SW 1271 (cell line): ENCODE measurements around the gene SGCD.

ENCODE experiments used
- DNase-seq, 2 experiments: peaks; one replicate each; lab custom pipeline; 2025; lab: John Stamatoyannopoulos, UW

SGCD gene

GRCh38 chr5:156691572-156691971 lies 364.6 kb downstream of the SGCD start:
- DNase-seq: no peak

GRCh38 chr5:156693113-156693512 lies 366.1 kb downstream of the SGCD start:
- no peak for DNase-seq

GRCh38 chr5:156694598-156694997 lies 367.6 kb downstream of the SGCD start:
- DNase-seq: no peak

GRCh38 chr5:156695774-156696173 lies 368.8 kb downstream of the SGCD start:
- DNase-seq: no peak

DNA sequence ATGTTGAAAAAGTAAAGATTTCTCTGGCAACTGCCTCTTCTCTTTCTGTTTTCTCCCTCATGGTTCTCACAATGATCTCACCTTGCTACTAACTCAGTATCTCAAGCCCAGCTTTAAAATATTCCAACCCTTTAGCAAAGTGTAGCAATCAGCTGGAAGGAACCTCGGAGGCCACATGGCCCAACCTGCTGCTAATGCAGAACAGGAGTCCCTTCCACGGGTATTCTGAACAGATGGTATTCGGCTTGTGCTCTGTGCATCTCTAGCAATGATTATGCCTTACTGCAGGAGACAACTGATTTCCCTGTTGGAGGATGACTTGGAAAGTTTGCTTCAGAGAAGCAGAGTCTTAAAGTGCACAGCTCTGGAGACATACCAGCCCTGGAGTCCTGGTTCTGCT lies 371.4 kb downstream of the SGCD start:
- DNase-seq: no peak

DNA sequence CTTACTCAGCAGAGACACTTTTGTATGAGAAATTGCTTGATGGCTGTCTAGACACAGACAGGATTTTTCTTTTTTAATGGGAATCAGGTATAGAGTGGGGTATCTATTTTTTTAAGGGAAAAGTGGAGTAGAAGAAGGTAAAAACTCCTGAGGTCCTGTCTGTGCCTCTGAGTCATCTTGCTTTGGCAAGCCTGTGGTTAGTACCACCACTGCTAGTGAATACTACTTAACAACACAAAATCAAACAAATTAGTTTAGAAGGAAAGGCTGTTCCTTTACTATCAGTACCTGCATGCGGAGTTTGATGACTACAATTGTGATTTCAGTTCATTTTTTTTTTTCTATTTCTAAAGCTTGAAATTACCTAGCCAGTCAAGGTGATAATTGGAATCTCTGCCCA lies 372.2 kb downstream of the SGCD start:
- DNase-seq: no peak

- no peak for DNase-seq
Measured at GRCh38 chr5:156704139-156704538, 377.2 kb downstream of the SGCD start.

GRCh38 chr5:156706631-156707030 lies 379.7 kb downstream of the SGCD start:
- DNase-seq: no peak

DNA sequence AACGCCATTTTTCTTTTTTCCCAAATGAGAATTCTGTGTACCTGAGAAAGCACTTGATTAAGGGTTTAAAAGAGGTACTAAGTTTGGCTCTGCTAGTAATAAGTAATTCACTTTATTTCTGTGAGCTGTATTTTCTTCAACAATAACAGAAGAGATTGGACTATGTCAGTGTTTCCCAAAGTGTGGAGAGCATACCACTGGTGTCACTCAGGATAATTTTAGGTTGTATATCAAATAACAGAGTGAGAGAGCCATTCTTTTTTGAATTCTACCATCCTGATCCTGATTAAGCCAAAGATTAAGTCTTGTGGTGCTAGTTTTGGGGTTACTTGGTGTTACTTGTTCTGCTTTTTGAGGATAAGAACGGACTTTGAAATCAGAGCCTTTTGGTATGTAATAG lies 380.8 kb downstream of the SGCD start:
- no peak for DNase-seq

DNA sequence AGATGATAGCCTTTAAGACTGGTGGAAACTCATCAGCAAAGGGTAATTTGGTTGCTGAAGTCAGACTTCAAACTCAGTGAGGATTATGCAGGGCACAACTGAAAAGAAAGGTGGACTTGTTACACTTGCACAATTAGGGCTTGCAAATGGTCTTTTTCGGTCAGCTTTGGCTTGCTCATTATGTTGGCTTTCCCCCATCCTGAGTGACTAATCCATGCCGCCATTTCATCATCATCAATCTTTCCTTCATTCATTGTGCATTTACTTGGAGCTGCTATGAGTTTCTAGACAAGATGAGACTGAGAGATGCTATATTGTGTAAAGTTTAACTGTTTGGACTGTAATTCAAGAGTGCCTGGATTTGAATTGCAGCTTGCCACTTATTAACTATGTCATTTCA lies 388.3 kb downstream of the SGCD start:
- DNase-seq: no peak

- DNase-seq: no peak
Measured at GRCh38 chr5:156716591-156717380, 389.8 kb downstream of the SGCD start.

DNA sequence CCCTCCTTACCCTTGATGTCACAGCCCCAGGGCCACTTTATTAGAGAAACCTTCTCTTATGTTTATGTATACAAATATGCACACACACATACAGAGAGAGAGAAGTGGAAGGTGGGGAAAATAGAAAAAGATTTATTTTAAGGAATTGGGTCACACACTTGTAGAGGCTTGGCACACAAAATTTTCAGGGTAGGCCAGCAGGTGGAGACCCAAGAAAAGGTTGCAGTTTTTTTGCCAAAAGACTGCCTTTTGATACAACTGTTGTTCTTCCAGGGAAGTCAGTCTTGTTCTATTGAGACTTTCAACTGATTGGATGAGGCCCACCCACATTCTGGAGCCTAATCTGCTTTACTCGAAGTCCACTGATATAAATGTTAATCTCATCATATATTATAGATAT lies 392.0 kb downstream of the SGCD start:
- DNase-seq: no peak

GRCh38 chr5:156722358-156722757 lies 395.4 kb downstream of the SGCD start:
- no peak for DNase-seq

DNA sequence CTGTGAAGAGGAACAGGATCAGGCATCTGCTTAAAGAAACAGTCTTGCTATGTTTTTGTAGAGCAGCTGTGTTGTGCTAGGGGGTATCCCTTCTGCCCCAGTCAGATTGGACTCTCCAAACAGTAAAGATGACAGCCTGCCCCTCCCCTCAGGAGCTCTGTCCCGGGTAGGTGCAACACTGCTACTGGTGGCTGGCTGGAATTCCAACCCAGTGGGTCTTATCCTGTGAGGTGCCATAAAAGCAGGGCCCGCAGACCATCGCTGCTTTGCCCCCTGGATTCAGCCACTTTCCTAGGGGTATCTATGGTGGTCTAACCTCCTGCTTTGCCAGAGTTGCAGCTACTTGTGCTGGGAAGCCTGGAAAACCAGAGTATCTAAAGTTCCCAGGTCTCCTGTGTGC lies 408.5 kb downstream of the SGCD start:
- DNase-seq: no peak

- DNase-seq: no peak
Measured at GRCh38 chr5:156741516-156741915, 414.6 kb downstream of the SGCD start.

- no peak for DNase-seq
Measured at GRCh38 chr5:156753846-156754245, 426.9 kb downstream of the SGCD start.

DNA sequence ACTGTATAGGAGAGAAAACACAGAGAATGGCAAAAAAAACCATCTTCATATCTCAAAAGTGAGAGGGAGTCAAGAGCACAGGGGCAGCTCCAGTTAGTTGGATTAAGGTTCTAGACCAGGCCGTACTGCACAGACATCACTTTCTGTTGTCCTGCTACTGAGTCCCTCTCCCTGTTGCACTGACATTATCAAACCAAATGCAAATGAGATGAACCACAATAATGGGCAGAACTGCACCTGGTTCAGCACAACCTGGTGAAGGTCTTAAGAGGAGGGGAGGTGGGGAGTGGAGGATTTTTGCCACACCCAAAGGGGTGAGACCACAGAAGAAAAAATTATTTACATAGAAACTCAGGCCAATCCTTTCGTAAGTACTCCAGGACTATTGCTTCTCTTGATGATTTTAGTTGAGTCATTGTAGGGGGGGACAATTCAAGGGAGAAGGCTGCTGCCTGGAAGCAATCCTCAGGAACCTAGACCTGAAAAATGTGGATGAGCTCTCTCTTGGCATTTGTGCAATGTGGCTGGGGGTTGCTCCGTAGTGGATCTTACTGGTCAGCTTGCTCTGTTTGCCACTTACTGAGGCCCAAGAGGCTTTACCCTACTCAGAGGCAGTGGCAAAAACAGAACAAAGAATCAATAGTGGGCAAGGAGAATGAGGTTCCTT lies 428.6 kb downstream of the SGCD start:
- no peak for DNase-seq

DNA sequence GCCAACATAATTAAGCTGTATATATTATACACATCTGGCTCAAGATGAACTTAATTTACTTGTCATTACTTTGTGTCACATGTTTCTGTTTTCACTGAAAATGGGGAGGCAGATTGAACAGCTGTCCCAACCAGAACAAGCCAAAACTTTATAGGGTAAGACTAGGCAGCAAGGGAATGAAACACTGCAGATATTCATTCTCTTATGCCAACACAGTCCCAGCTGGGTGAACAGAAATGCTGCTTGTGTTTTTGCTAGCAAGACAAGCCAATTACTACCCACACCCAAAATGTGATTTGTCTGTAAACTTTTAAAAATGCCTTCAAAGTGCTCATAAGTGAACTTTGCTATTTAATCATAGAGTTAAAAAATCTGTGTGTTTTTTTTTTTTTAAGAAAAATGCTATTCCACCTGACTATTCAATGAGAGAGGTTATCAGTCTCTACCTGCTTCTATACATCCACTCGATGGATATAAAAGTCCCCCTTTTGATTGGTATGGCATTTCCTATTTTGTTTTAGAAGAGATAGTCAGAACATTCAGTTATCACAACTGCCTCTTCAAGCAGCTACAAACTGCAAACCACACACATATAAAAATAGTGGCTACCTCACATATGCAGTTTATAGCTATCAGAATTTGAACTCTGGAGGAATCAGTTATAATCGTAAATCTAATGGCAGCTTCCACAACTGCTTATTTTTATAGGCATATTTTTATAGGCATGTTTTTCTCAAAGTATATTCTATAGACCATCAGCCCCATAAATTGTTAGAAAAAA lies 431.2 kb downstream of the SGCD start:
- no peak for DNase-seq

DNA sequence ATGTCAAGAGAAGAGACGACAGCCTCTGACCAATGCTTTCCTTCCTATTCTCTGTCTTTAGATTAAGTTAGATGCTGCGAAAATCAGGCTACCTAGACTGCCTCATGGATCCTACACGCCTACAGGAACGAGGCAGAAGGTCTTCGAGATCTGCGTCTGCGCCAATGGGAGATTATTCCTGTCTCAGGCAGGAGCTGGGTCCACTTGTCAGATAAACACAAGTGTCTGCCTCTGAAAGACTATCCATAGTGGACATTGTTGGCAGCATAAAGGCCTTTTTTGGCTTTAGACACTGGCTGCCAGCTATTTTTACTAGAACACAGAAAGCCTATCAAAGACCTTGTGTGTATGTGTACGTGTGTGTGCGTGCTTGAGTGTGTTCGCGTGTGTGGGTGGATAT lies 432.2 kb downstream of the SGCD start:
- no peak for DNase-seq

GRCh38 chr5:156762771-156763170 lies 435.8 kb downstream of the SGCD start:
- DNase-seq: no peak

DNA sequence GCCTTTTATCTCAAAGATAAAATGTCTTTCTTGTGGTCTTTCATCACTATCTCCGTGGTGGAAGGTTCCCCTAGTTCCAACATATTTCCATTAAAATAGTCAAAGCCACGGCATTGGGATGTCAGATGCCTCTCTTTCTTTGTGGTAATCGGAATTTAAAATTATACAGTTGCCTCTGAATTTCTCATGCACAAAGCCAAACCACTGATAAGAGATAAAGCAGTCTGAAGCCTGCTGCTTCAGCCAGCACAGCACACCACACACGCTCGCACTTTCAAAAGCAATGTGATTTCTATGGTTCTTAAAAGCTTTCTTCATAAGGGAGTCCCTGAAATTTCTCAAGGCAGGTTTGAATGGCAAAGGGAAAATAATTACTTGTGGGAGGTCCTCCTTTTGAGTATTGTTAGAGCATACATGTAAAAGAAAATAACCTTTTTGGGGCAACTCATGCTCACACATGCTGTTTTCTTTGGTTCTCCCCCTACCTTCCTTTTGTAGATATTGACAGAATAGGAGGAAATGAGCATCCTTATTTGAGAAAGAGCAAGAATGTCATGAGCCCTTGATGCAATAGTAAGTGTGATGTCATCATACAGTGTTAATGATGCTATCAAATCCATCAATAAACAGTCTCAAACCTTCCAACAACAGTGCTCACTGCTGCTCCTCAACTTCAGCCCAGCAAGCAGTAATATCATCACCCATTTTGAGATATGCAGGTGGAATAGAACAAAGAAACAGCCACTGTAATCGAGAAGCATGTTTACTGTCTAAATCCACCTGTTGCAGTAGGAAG lies 437.4 kb downstream of the SGCD start:
- no peak for DNase-seq

- no peak for DNase-seq
Measured at GRCh38 chr5:156774273-156774672, 447.3 kb downstream of the SGCD start.
